ENCODE data around the gene ARHGAP40.

ARHGAP40 gene

GRCh38 chr20:38628580-38629470 lies 27.2 kb downstream of the ARHGAP40 start:
- H3K4me1 ChIP-seq (ENCODE audit: control insufficient read depth in 5 of 5, insufficient read depth in 5 of 5, low read length in 5 of 5), result no peaks in the 10 kb centered on the region
- no peak overlapping the region for H3K27ac ChIP-seq (ENCODE audit: low read depth, low read length)
- H3K9me3 ChIP-seq (ENCODE audit: control insufficient read depth in 5 of 5, low read length in 5 of 5), result peaks cover 0 to 11% (median 7%) of the 10 kb centered on the region in 5 donors
- no peak overlapping the region for H3K9ac ChIP-seq (ENCODE audit: low read length in 5 of 5)
- no peak overlapping the region for H3K4me3 ChIP-seq (ENCODE audit: low read depth in 1 of 5, low read length in 5 of 5)
- H3K27me3 ChIP-seq (ENCODE audit: control insufficient read depth in 5 of 5, insufficient read depth in 4 of 5, low read length in 5 of 5), result peaks cover 0 to 4% (median 0%) of the 10 kb centered on the region in 5 donors
- H3K36me3 ChIP-seq (ENCODE audit: control insufficient read depth in 5 of 5, insufficient read depth in 5 of 5, low read length in 5 of 5), result no peaks in the 10 kb centered on the region

GRCh38 chr20:38629979-38630378 lies 28.4 kb downstream of the ARHGAP40 start:
- H3K9me3 ChIP-seq (ENCODE audit: control insufficient read depth in 5 of 5, low read length in 5 of 5), result no peaks in the 10 kb centered on the region
- H3K9ac ChIP-seq (ENCODE audit: low read length in 5 of 5), result no peak overlapping the region
- no peaks in the 10 kb centered on the region for H3K4me1 ChIP-seq (ENCODE audit: control insufficient read depth in 5 of 5, insufficient read depth in 5 of 5, low read length in 5 of 5)
- no peak overlapping the region for H3K27ac ChIP-seq (ENCODE audit: low read depth, low read length)
- H3K27me3 ChIP-seq (ENCODE audit: control insufficient read depth in 5 of 5, insufficient read depth in 4 of 5, low read length in 5 of 5), result peaks cover 0 to 12% (median 7%) of the 10 kb centered on the region in 5 donors
- no peak overlapping the region for H3K4me3 ChIP-seq (ENCODE audit: low read depth in 1 of 5, low read length in 5 of 5)
- H3K36me3 ChIP-seq (ENCODE audit: control insufficient read depth in 5 of 5, insufficient read depth in 5 of 5, low read length in 5 of 5), result no peaks in the 10 kb centered on the region

- H3K36me3 ChIP-seq (ENCODE audit: control insufficient read depth in 5 of 5, insufficient read depth in 5 of 5, low read length in 5 of 5), result no peaks in the 10 kb centered on the region
These were observed 29.1 kb downstream of the ARHGAP40 start for GRCh38 chr20:38630727-38631126.

GRCh38 chr20:38631155-38632022 lies 29.8 kb downstream of the ARHGAP40 start:
- Histone ChIP-seq H3K4me3 (ENCODE audit: low read depth in 1 of 5, low read length in 5 of 5) (no peak overlapping the region), H3K9ac (ENCODE audit: low read length in 5 of 5) (no peak overlapping the region), H3K4me1 (ENCODE audit: control insufficient read depth in 5 of 5, insufficient read depth in 5 of 5, low read length in 5 of 5) (no peaks in the 10 kb centered on the region), H3K27me3 (ENCODE audit: control insufficient read depth in 5 of 5, insufficient read depth in 4 of 5, low read length in 5 of 5) (peaks cover 0 to 12% (median 7%) of the 10 kb centered on the region in 5 donors), H3K27ac (ENCODE audit: low read depth, low read length) (no peak overlapping the region), H3K9me3 (ENCODE audit: control insufficient read depth in 5 of 5, low read length in 5 of 5) (no peaks in the 10 kb centered on the region), H3K36me3 (ENCODE audit: control insufficient read depth in 5 of 5, insufficient read depth in 5 of 5, low read length in 5 of 5) (no peaks in the 10 kb centered on the region)

More at GRCh38 chr20:38630727-38631126, 29.1 kb downstream of the ARHGAP40 start:
- no peak overlapping the region for H3K9ac ChIP-seq (ENCODE audit: low read length in 5 of 5)
- no peaks in the 10 kb centered on the region for H3K4me1 ChIP-seq (ENCODE audit: control insufficient read depth in 5 of 5, insufficient read depth in 5 of 5, low read length in 5 of 5)
- H3K27me3 ChIP-seq (ENCODE audit: control insufficient read depth in 5 of 5, insufficient read depth in 4 of 5, low read length in 5 of 5), result peaks cover 0 to 12% (median 7%) of the 10 kb centered on the region in 5 donors
- H3K4me3 ChIP-seq (ENCODE audit: low read depth in 1 of 5, low read length in 5 of 5), result no peak overlapping the region
- no peak overlapping the region for H3K27ac ChIP-seq (ENCODE audit: low read depth, low read length)
- H3K9me3 ChIP-seq (ENCODE audit: control insufficient read depth in 5 of 5, low read length in 5 of 5), result no peaks in the 10 kb centered on the region

GRCh38 chr20:38633577-38634093 lies 32.0 kb downstream of the ARHGAP40 start:
- Histone ChIP-seq H3K9me3 (ENCODE audit: control insufficient read depth in 5 of 5, low read length in 5 of 5) (no peaks in the 10 kb centered on the region), H3K4me3 (ENCODE audit: low read depth in 1 of 5, low read length in 5 of 5) (no peak overlapping the region), H3K36me3 (ENCODE audit: control insufficient read depth in 5 of 5, insufficient read depth in 5 of 5, low read length in 5 of 5) (no peaks in the 10 kb centered on the region), H3K9ac (ENCODE audit: low read length in 5 of 5) (no peak overlapping the region), H3K27me3 (ENCODE audit: control insufficient read depth in 5 of 5, insufficient read depth in 4 of 5, low read length in 5 of 5) (peaks cover 0 to 10% (median 6%) of the 10 kb centered on the region in 5 donors), H3K27ac (ENCODE audit: low read depth, low read length) (no peak overlapping the region), H3K4me1 (ENCODE audit: control insufficient read depth in 5 of 5, insufficient read depth in 5 of 5, low read length in 5 of 5) (no peaks in the 10 kb centered on the region)

GRCh38 chr20:38635721-38636288 lies 34.2 kb downstream of the ARHGAP40 start:
- Histone ChIP-seq H3K27me3 (ENCODE audit: control insufficient read depth in 5 of 5, insufficient read depth in 4 of 5, low read length in 5 of 5) (peaks cover 0 to 10% (median 7%) of the 10 kb centered on the region in 5 donors), H3K36me3 (ENCODE audit: control insufficient read depth in 5 of 5, insufficient read depth in 5 of 5, low read length in 5 of 5) (no peaks in the 10 kb centered on the region)

GRCh38 chr20:38640521-38640920 lies 38.9 kb downstream of the ARHGAP40 start:
- H3K9me3 ChIP-seq (ENCODE audit: control insufficient read depth in 5 of 5, low read length in 5 of 5), result no peaks in the 10 kb centered on the region
- no peak overlapping the region for H3K27ac ChIP-seq (ENCODE audit: low read depth, low read length)
- H3K27me3 ChIP-seq (ENCODE audit: control insufficient read depth in 5 of 5, insufficient read depth in 4 of 5, low read length in 5 of 5), result peaks cover under 1 to 29% (median 20%) of the 10 kb centered on the region in 5 donors
- no peak overlapping the region for H3K4me3 ChIP-seq (ENCODE audit: low read depth in 1 of 5, low read length in 5 of 5)
- no peaks in the 10 kb centered on the region for H3K36me3 ChIP-seq (ENCODE audit: control insufficient read depth in 5 of 5, insufficient read depth in 5 of 5, low read length in 5 of 5)
- no peak overlapping the region for H3K9ac ChIP-seq (ENCODE audit: low read length in 5 of 5)
- H3K4me1 ChIP-seq (ENCODE audit: control insufficient read depth in 5 of 5, insufficient read depth in 5 of 5, low read length in 5 of 5), result no peaks in the 10 kb centered on the region

More at GRCh38 chr20:38635721-38636288, 34.2 kb downstream of the ARHGAP40 start:
- H3K27ac ChIP-seq (ENCODE audit: low read depth, low read length), result no peak overlapping the region
- no peaks in the 10 kb centered on the region for H3K4me1 ChIP-seq (ENCODE audit: control insufficient read depth in 5 of 5, insufficient read depth in 5 of 5, low read length in 5 of 5)
- no peak overlapping the region for H3K9ac ChIP-seq (ENCODE audit: low read length in 5 of 5)
- no peaks in the 10 kb centered on the region for H3K9me3 ChIP-seq (ENCODE audit: control insufficient read depth in 5 of 5, low read length in 5 of 5)
- no peak overlapping the region for H3K4me3 ChIP-seq (ENCODE audit: low read depth in 1 of 5, low read length in 5 of 5)

GRCh38 chr20:38642498-38642897 lies 40.9 kb downstream of the ARHGAP40 start:
- H3K36me3 ChIP-seq (ENCODE audit: control insufficient read depth in 5 of 5, insufficient read depth in 5 of 5, low read length in 5 of 5), result no peaks in the 10 kb centered on the region
- H3K4me1 ChIP-seq (ENCODE audit: control insufficient read depth in 5 of 5, insufficient read depth in 5 of 5, low read length in 5 of 5), result peaks cover 0 to 9% (median 7%) of the 10 kb centered on the region in 5 donors
- no peak overlapping the region for H3K27ac ChIP-seq (ENCODE audit: low read depth, low read length)
- no peaks in the 10 kb centered on the region for H3K9me3 ChIP-seq (ENCODE audit: control insufficient read depth in 5 of 5, low read length in 5 of 5)
- peaks cover 8 to 41% (median 29%) of the 10 kb centered on the region in 5 donors for H3K27me3 ChIP-seq (ENCODE audit: control insufficient read depth in 5 of 5, insufficient read depth in 4 of 5, low read length in 5 of 5)
- no peak overlapping the region for H3K9ac ChIP-seq (ENCODE audit: low read length in 5 of 5)
- H3K4me3 ChIP-seq (ENCODE audit: low read depth in 1 of 5, low read length in 5 of 5), result no peak overlapping the region

- Histone ChIP-seq H3K27me3 (ENCODE audit: control insufficient read depth in 5 of 5, insufficient read depth in 4 of 5, low read length in 5 of 5) (peaks cover 15 to 47% (median 33%) of the 10 kb centered on the region in 5 donors), H3K9ac (ENCODE audit: low read length in 5 of 5) (no peak overlapping the region)
These were observed 43.1 kb downstream of the ARHGAP40 start for GRCh38 chr20:38644588-38645260.

More at GRCh38 chr20:38644588-38645260, 43.1 kb downstream of the ARHGAP40 start:
- peaks cover 0 to 9% (median 7%) of the 10 kb centered on the region in 5 donors for H3K4me1 ChIP-seq (ENCODE audit: control insufficient read depth in 5 of 5, insufficient read depth in 5 of 5, low read length in 5 of 5)
- no peak overlapping the region for H3K27ac ChIP-seq (ENCODE audit: low read depth, low read length)
- H3K9me3 ChIP-seq (ENCODE audit: control insufficient read depth in 5 of 5, low read length in 5 of 5), result no peaks in the 10 kb centered on the region
- no peak overlapping the region for H3K4me3 ChIP-seq (ENCODE audit: low read depth in 1 of 5, low read length in 5 of 5)
- no peaks in the 10 kb centered on the region for H3K36me3 ChIP-seq (ENCODE audit: control insufficient read depth in 5 of 5, insufficient read depth in 5 of 5, low read length in 5 of 5)

All from subcutaneous abdominal adipose tissue (tissue), 5 donors.